ENCODE data around the gene ZDHHC7.
A peak's percentile ranks its signal among the peaks of the same experiment; 100 is the strongest.

ZDHHC7 gene

DNA sequence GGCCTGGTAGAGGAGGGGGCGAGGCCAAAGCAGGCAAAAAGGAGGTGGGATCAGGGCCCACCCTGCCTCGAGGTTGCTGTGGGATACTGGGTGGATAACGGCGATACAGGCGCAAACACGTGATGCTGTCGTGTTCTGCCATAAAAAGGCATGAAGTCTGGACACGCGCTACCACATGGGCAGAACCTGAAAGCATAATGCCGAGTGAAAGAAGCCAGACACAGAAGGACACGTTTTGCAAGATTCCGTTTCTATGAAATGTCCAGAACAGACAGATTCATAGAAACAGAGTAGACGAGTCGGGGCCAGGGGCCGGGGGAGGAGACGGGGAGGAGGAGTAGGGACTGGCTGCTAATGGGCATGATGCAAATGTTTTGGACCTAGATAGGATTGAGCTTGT, 43.5 kb downstream of the ZDHHC7 start:
- Mint-ChIP-seq H3K36me3 (ENCODE audit: low read depth) (no peaks in the 10 kb centered on the region), H3K9me3 (no peaks in the 10 kb centered on the region), H3K4me1 (peaks cover 23% of the 10 kb centered on the region), H3K4me3 (no peak overlapping the region), H3K27ac (no peak overlapping the region), H3K27me3 (ENCODE audit: low read depth) (peaks cover 32% of the 10 kb centered on the region)
- no peak for TF ChIP-seq CTCF (IDR thresholded peaks at IDR 0.05; ENCODE audit: unreplicated experiment in 3 of 3)

- Mint-ChIP-seq H3K36me3 (ENCODE audit: low read depth) (no peaks in the 10 kb centered on the region), H3K4me3 (no peak overlapping the region), H3K27me3 (ENCODE audit: low read depth) (peaks cover 32% of the 10 kb centered on the region), H3K9me3 (no peaks in the 10 kb centered on the region), H3K27ac (peak overlapping the region in 2 of 3 experiments; percentile 18 to 54), H3K4me1 (peaks cover 33% of the 10 kb centered on the region)
- no peak for TF ChIP-seq CTCF (IDR thresholded peaks at IDR 0.05; ENCODE audit: unreplicated experiment in 3 of 3)
Observed at GRCh38 chr16:84965428-84966415, 45.6 kb downstream of the ZDHHC7 start.

DNA sequence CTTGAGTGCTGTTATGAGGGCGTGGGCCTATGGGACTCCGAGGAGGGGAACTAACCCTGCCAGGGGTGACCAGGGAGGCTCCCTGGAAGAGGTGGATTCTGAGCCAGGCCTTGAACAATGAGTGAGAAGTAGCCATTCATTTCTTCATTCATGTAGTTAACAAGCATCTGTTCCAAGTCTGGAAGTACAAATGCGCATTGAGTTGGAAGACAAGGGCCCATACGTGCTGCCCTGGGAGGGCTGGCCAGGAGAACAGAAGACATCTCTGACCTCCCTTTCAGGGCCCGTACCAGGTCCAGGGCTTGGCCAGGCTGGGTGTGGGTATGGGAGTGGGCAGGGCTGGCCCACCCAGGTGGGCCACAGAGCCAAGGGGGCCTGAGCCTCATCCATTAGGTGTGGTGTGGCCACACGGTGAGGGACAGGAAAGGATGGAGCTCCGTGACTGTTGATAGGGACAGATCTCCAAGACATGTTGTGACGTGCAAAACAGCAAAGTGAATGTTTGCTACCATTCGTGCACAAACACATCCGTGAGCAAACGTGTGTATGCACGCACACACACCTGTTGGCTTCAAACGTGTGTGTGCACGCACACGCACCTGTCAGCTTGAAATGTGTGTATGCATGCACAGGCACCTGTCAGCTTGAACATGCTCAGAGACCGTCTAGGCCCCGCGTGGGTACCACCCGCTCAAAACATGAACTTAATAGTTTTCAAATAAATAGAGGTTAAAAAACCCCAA, 46.8 kb downstream of the ZDHHC7 start:
- no peak overlapping the region for H3K4me3 Mint-ChIP-seq
- no peak for TF ChIP-seq CTCF (IDR thresholded peaks at IDR 0.05; ENCODE audit: unreplicated experiment in 3 of 3)

GRCh38 chr16:84963066-84963465, 48.3 kb downstream of the ZDHHC7 start:
- Mint-ChIP-seq H3K4me1 (peaks cover 29% of the 10 kb centered on the region), H3K9me3 (no peaks in the 10 kb centered on the region), H3K27ac (peak overlapping the region; percentile 11 to 46 (median 19)), H3K36me3 (ENCODE audit: low read depth) (no peaks in the 10 kb centered on the region), H3K27me3 (ENCODE audit: low read depth) (peaks cover 25% of the 10 kb centered on the region), H3K4me3 (no peak overlapping the region)
- no peak for TF ChIP-seq CTCF (IDR thresholded peaks at IDR 0.05; ENCODE audit: unreplicated experiment in 3 of 3)

More for the DNA sequence above, 46.8 kb downstream of the ZDHHC7 start:
- Mint-ChIP-seq H3K27ac (no peak overlapping the region), H3K4me1 (peaks cover 33% of the 10 kb centered on the region), H3K27me3 (ENCODE audit: low read depth) (peaks cover 25% of the 10 kb centered on the region), H3K36me3 (ENCODE audit: low read depth) (no peaks in the 10 kb centered on the region), H3K9me3 (no peaks in the 10 kb centered on the region)

GRCh38 chr16:84960942-84961341, 50.4 kb downstream of the ZDHHC7 start:
- peaks cover 24% of the 10 kb centered on the region for H3K4me1 Mint-ChIP-seq
- H3K27me3 Mint-ChIP-seq (ENCODE audit: low read depth), result peaks cover 18% of the 10 kb centered on the region
- H3K4me3 Mint-ChIP-seq, result no peak overlapping the region
- no peaks in the 10 kb centered on the region for H3K9me3 Mint-ChIP-seq
- H3K36me3 Mint-ChIP-seq (ENCODE audit: low read depth), result no peaks in the 10 kb centered on the region
- no peak for TF ChIP-seq CTCF (IDR thresholded peaks at IDR 0.05; ENCODE audit: unreplicated experiment in 3 of 3)
- no peak overlapping the region for H3K27ac Mint-ChIP-seq
